PC-9 (cell line): ENCODE results near the gene FGFR3. TPM values are rescaled to one million over a fixed set of nuclear protein-coding genes. Genes with fewer than 3 reads are reported as not detected.

Experiments
- BruUV-seq: library from RNA; stranded (reverse); fragments of 400-500 nt; replicated peaks from 2 replicates; lab custom pipeline; 2021; lab: Mats Ljungman, UMichigan
- CTCF ChIA-PET: fragments of 300-600 bp; sonication (Branson Sonifier 250); formaldehyde crosslinking; loops from one replicate; lab custom pipeline; 2022; ENCODE audit warnings: antibody characterized with exemption; lab: Charles Lee
- POLR2A ChIA-PET: fragments of 300-600 bp; sonication (Branson Sonifier 250); formaldehyde crosslinking; loops from one replicate; lab custom pipeline; 2022; ENCODE audit warnings: antibody characterized with exemption; ENCODE audit not compliant: unreplicated experiment; lab: Charles Lee
- DNase-seq, 2 experiments: peaks; one replicate each; pipeline versions ENCODE4 v3.0.0 to v3.0.0-alpha.2; 2015 to 2022; ENCODE audit warnings: mixed read lengths in 1 of 2
- H2AFZ ChIP-seq: fragments of 200-600 bp; sonication (generic); 2 replicates; pipeline ENCODE4 v1.8.1; 2017; ENCODE audit warnings: antibody characterized with exemption
- H3F3A ChIP-seq: fragments of 200-600 bp; sonication (generic); 2 replicates; pipeline ENCODE4 v1.8.1; 2017; ENCODE audit warnings: antibody characterized with exemption, mild to moderate bottlenecking, low read depth; ENCODE audit not compliant: insufficient read depth
- H3K27ac ChIP-seq: fragments of 200-600 bp; sonication (generic); 2 replicates; pipeline ENCODE4 v1.6.1; 2016; ENCODE audit warnings: mixed run types
- H3K27me3 ChIP-seq: fragments of 200-600 bp; sonication (generic); 2 replicates; pipeline ENCODE4 v1.6.1; 2016; ENCODE audit warnings: low read depth, mixed run types; ENCODE audit not compliant: insufficient read depth
- H3K36me3 ChIP-seq: fragments of 200-600 bp; sonication (generic); 2 replicates; pipeline ENCODE4 v1.6.1; 2016; ENCODE audit warnings: low read depth, mixed run types
- H3K4me1 ChIP-seq: fragments of 200-600 bp; sonication (generic); replicated peaks from 2 replicates; pipeline ENCODE4 v1.6.1; 2016; ENCODE audit warnings: mixed run types; ENCODE audit not compliant: insufficient read depth
- H3K4me2 ChIP-seq: fragments of 200-600 bp; sonication (generic); 2 replicates; pipeline ENCODE4 v1.6.1; 2017; ENCODE audit warnings: mixed run types
- H3K4me3 ChIP-seq: fragments of 200-600 bp; sonication (generic); 2 replicates; pipeline ENCODE4 v1.6.1; 2016; ENCODE audit warnings: mixed run types
- H3K79me2 ChIP-seq: fragments of 200-600 bp; sonication (generic); 2 replicates; pipeline ENCODE4 v1.6.1; 2017; ENCODE audit warnings: low read depth, mixed run types
- H3K9me2 ChIP-seq: fragments of 200-600 bp; sonication (generic); 2 replicates; pipeline ENCODE4 v1.8.1; 2017; ENCODE audit warnings: mild to moderate bottlenecking; ENCODE audit not compliant: insufficient read depth
- H3K9me3 ChIP-seq: fragments of 200-600 bp; sonication (generic); 2 replicates; pipeline ENCODE4 v1.8.1; 2016; ENCODE audit warnings: low read depth; ENCODE audit not compliant: insufficient read depth
- H4K20me1 ChIP-seq: fragments of 200-600 bp; sonication (generic); 2 replicates; pipeline ENCODE4 v1.8.1; 2017; ENCODE audit not compliant: insufficient read depth
- EZH2 ChIP-seq: fragments of 200-600 bp; sonication (generic); IDR thresholded peaks from 2 replicates; pipeline ENCODE4 v1.8.0; 2017; ENCODE audit warnings: antibody characterized with exemption, low read depth
- intact Hi-C: fragments of 100-400 bp; cut with micrococcal nuclease; formaldehyde crosslinking; loops from one replicate; pipeline ENCODE4 v1.10.0; 2022; ENCODE audit not compliant: unreplicated experiment
- total RNA-seq: library from RNA; stranded (reverse); gene quantifications from 2 replicates; pipeline ENCODE4 v1.2.3, GENCODE V29; 2021
- TF ChIP-seq, protein P1 (sequence below): fragments of 200-600 bp; sonication (generic); conservative IDR thresholded peaks from 2 replicates; pipeline ENCODE4 v1.6.1; 2017; ENCODE audit warnings: mixed run types, antibody characterized with exemption, mild to moderate bottlenecking, moderate library complexity

FGFR3 gene
- total RNA-seq, 1 experiment from 2014 or later = 8.2 TPM

DNA sequence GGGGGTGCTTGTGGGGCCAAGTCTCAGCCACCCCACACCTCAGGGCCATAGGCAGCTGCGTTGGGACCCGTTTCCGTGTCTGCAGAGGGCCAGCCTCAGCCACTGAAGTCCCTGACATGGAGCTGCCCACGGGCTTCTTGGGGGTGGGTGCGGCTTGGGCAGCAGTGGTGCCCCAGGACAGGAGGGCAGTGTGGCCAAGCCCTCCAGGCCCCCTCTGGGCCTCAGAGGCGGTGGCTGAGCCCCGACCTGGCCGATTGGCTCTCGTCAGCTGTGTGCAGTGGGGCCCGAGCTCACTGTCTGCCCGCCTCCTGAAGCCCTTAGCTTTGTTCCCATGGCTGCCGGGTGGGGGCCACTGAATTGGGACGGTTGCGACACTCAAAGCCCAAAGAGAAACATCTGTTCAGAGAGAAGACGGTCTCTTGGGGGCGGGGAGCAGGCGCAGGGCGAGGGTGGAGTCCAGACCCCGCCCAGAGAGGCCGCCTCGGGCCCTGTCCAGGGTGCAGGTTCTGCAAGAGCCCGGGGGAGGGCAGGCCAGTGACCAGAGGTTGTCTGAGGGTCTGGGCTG is 9.1 kb downstream of the FGFR3 start:
- ChIA-PET CTCF (no interaction called here), POLR2A (no interaction called here)
- Histone ChIP-seq H3F3A (no peaks in the 10 kb centered on the region), H2AFZ (no peak overlapping the region), H3K27me3 (0 out of 2 replicates have a peak, but pooled peaks cover 3% of the 10 kb centered on the region), H4K20me1 (no peaks in the 10 kb centered on the region), H3K4me1 (no peaks in the 10 kb centered on the region), H3K9me3 (no peaks in the 10 kb centered on the region), H3K9me2 (no peaks in the 10 kb centered on the region), H3K79me2 (no peaks in the 10 kb centered on the region), H3K4me2 (no peak overlapping the region), H3K36me3 (no peaks in the 10 kb centered on the region), H3K27ac (no peak overlapping the region), H3K4me3 (no peak overlapping the region)
- DNase-seq = no peak
- TF ChIP-seq, protein P1, sequence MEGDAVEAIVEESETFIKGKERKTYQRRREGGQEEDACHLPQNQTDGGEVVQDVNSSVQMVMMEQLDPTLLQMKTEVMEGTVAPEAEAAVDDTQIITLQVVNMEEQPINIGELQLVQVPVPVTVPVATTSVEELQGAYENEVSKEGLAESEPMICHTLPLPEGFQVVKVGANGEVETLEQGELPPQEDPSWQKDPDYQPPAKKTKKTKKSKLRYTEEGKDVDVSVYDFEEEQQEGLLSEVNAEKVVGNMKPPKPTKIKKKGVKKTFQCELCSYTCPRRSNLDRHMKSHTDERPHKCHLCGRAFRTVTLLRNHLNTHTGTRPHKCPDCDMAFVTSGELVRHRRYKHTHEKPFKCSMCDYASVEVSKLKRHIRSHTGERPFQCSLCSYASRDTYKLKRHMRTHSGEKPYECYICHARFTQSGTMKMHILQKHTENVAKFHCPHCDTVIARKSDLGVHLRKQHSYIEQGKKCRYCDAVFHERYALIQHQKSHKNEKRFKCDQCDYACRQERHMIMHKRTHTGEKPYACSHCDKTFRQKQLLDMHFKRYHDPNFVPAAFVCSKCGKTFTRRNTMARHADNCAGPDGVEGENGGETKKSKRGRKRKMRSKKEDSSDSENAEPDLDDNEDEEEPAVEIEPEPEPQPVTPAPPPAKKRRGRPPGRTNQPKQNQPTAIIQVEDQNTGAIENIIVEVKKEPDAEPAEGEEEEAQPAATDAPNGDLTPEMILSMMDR = no peak
- TF ChIP-seq EZH2 = no peak
- intact Hi-C loops = no loop called here
- no TSS peak for BruUV-seq

GRCh38 chr4:1802720-1803522 is 9.8 kb downstream of the FGFR3 start:
- Histone ChIP-seq H3K4me2 (no peak overlapping the region), H3K27me3 (0 out of 2 replicates have a peak, but pooled peaks cover 3% of the 10 kb centered on the region), H3K9me2 (no peaks in the 10 kb centered on the region), H2AFZ (no peak overlapping the region), H3K79me2 (no peaks in the 10 kb centered on the region), H3K4me1 (no peaks in the 10 kb centered on the region), H3K4me3 (no peak overlapping the region), H3K36me3 (no peaks in the 10 kb centered on the region), H3K27ac (no peak overlapping the region), H4K20me1 (no peaks in the 10 kb centered on the region), H3F3A (0 out of 2 replicates have a peak, but pooled peaks cover under 1% of the 10 kb centered on the region), H3K9me3 (no peaks in the 10 kb centered on the region)
- ChIA-PET POLR2A (no interaction called here), CTCF (no interaction called here)
- no TSS peak for BruUV-seq
- no peak for TF ChIP-seq EZH2
- TF ChIP-seq, protein P1 = no peak
- DNase-seq = no peak
- intact Hi-C loops = no loop called here

GRCh38 chr4:1803523-1804423 is 10.7 kb downstream of the FGFR3 start:
- H3K9me2 ChIP-seq = no peaks in the 10 kb centered on the region
- POLR2A ChIA-PET = no interaction called here
- no peaks in the 10 kb centered on the region for H3K27me3 ChIP-seq
- intact Hi-C loops = no loop called here
- H3K27ac ChIP-seq = no peak overlapping the region
- no peak for DNase-seq
- no TSS peak for BruUV-seq
- no peak overlapping the region for H3K4me2 ChIP-seq
- H3K4me3 ChIP-seq = no peak overlapping the region
- no peaks in the 10 kb centered on the region for H3K9me3 ChIP-seq
- H4K20me1 ChIP-seq = no peaks in the 10 kb centered on the region
- CTCF ChIA-PET = no interaction called here
- H3K36me3 ChIP-seq = no peaks in the 10 kb centered on the region
- H2AFZ ChIP-seq = no peak overlapping the region
- no peak for TF ChIP-seq EZH2
- TF ChIP-seq, protein P1 = no peak
- H3F3A ChIP-seq = peaks cover 4% of the 10 kb centered on the region; the same call in 1 of the 2 replicates
- no peaks in the 10 kb centered on the region for H3K79me2 ChIP-seq
- no peaks in the 10 kb centered on the region for H3K4me1 ChIP-seq
